ENCODE data around the gene PLIN5. TPM values are rescaled to one million over a fixed set of nuclear protein-coding genes. Genes with fewer than 3 reads are reported as not detected.

PLIN5 gene
- total and polyA plus RNA-seq, 2 of the 8 experiments (the other 6 are each of a cell fraction or from before 2014, with no cell fraction given): 2.0 to 2.5 TPM

- H4K8ac ChIP-seq (ENCODE audit: extremely low read depth, insufficient read depth, low read length): no peak overlapping the region
- no peaks in the 10 kb centered on the region for H3K79me2 ChIP-seq (ENCODE audit: control insufficient read depth in 1 of 2, insufficient read depth in 2 of 2, low read length in 2 of 2)
- no peak overlapping the region for H3K4me2 ChIP-seq (ENCODE audit: insufficient read depth in 1 of 2, low read depth in 2 of 2, low read length in 2 of 2)
- DNase-seq (ENCODE audit: low read depth in 1 of 2, low spot score in 2 of 2) (no peak), FAIRE-seq (no peak)
- H2BK120ac ChIP-seq (replicated peaks; ENCODE audit: low read depth, low read length): no peak overlapping the region
- H3K23me2 ChIP-seq (ENCODE audit: low read depth, low read length): no peaks in the 10 kb centered on the region
- H2AK5ac ChIP-seq (ENCODE audit: low read depth, low read length): no peak overlapping the region
- no peak overlapping the region for H2BK5ac ChIP-seq (ENCODE audit: low read depth, low read length)
- H2BK20ac ChIP-seq (ENCODE audit: low read length): no peak overlapping the region
- H3K4ac ChIP-seq (replicated peaks; ENCODE audit: insufficient read length, low read depth, low read length): no peak overlapping the region
- H4K91ac ChIP-seq (replicated peaks; ENCODE audit: insufficient read length, low read length): no peak overlapping the region
- H4K5ac ChIP-seq (ENCODE audit: insufficient read length, low read depth, low read length): no peak overlapping the region
- H3K14ac ChIP-seq (ENCODE audit: insufficient read length): no peak overlapping the region
- no peak overlapping the region for H2BK12ac ChIP-seq (ENCODE audit: low read depth, low read length)
- no peaks in the 10 kb centered on the region for H3K9me3 ChIP-seq (ENCODE audit: insufficient read depth in 2 of 2, low read depth in 1 of 2, low read length in 1 of 2)
- H4K20me1 ChIP-seq (replicated peaks in 1 of 2; ENCODE audit: control insufficient read depth in 1 of 2, insufficient read depth in 2 of 2, low read length in 2 of 2): peaks cover 4 to 16% of the 10 kb centered on the region in 2 experiments
- no peak overlapping the region for H2AFZ ChIP-seq (ENCODE audit: low read length)
- H3K27ac ChIP-seq (ENCODE audit: low read depth, low read length): no peak overlapping the region
- H3K23ac ChIP-seq (ENCODE audit: insufficient read length): no peak overlapping the region
- CTCF ChIA-PET (ENCODE audit: partially characterized antibody): interaction anchor here (0.8 kb wide), 1 partner anchor 217 kb away, joined by 4 read pairs; no protein-coding TSS in a partner anchor
- H3K56ac ChIP-seq (replicated peaks; ENCODE audit: insufficient read length, low read depth, low read length): no peak overlapping the region
- 95% methylated on average over 19 of the region's 19 CpGs; no CpG with 5 or more reads in 1 of the 2 experiments for WGBS, 2 experiments (ENCODE audit: extremely low coverage in 1 of 2, insufficient coverage in 1 of 2, insufficient read length in 1 of 2, insufficient replicate concordance in 2 of 2, low coverage in 1 of 2, low lambda C conversion rate in 2 of 2, missing lambda C conversion rate in 1 of 2)
- POLR2A ChIA-PET (ENCODE audit: partially characterized antibody): interaction anchor here (1.1 to 1.8 kb wide), 3 partner anchors 9 to 19 kb away, joined by 3 to 8 read pairs (median 6); no protein-coding TSS in a partner anchor
- no peaks in the 10 kb centered on the region for H3K27me3 ChIP-seq (replicated peaks in 1 of 4; ENCODE audit: control insufficient read depth in 3 of 4, extremely low read depth in 1 of 4, insufficient read depth in 3 of 4, low read length in 3 of 4)
- H2BK15ac ChIP-seq (ENCODE audit: low read length): no peak overlapping the region
- no peaks in the 10 kb centered on the region for H3K4me1 ChIP-seq (replicated peaks in 1 of 4; ENCODE audit: control insufficient read depth in 3 of 4, insufficient read depth in 4 of 4, low read length in 3 of 4)
- H3K79me1 ChIP-seq (ENCODE audit: low read depth, low read length): peaks cover 4% of the 10 kb centered on the region
- H3K36me3 ChIP-seq (ENCODE audit: control insufficient read depth in 2 of 4, insufficient read depth in 4 of 4, low read length in 3 of 4): peaks cover 2 to 26% (median 7%) of the 10 kb centered on the region in 4 experiments; a peak in 7 of 8 replicates
- TF ChIP-seq NANOG (IDR thresholded peaks at IDR 0.05; ENCODE audit: insufficient read depth, low read depth, low read length, poor library complexity, severe bottlenecking) (no peak), SIN3A (conservative IDR thresholded peaks at IDR 0.05 in 1 of 2, IDR thresholded peaks at IDR 0.05 in 1 of 2; ENCODE audit: low read depth in 1 of 2, low read length in 2 of 2) (no peak), SUZ12 (IDR thresholded peaks at IDR 0.05; ENCODE audit: low read length) (no peak), RXRA (IDR thresholded peaks at IDR 0.05; ENCODE audit: insufficient read depth, low read depth, low read length) (no peak), CBX8 (IDR thresholded peaks at IDR 0.05; ENCODE audit: borderline replicate concordance, low read depth, low read length) (no peak), GABPA (IDR thresholded peaks at IDR 0.05; ENCODE audit: borderline replicate concordance, insufficient read depth, low read length) (no peak), RAD21 (IDR thresholded peaks at IDR 0.05 in 1 of 2, conservative IDR thresholded peaks at IDR 0.05 in 1 of 2; ENCODE audit: low read depth in 2 of 2, low read length in 2 of 2) (no peak), CHD2 (IDR thresholded peaks at IDR 0.05; ENCODE audit: low read length) (no peak)
- H3K4me3 ChIP-seq (ENCODE audit: extremely low read depth in 1 of 4, insufficient read depth in 2 of 4, low read depth in 3 of 4, low read length in 4 of 4): no peak overlapping the region
- H3K18ac ChIP-seq (ENCODE audit: extremely low read depth, low read length): no peak overlapping the region
- H3K9ac ChIP-seq (replicated peaks in 1 of 4; ENCODE audit: extremely low read depth in 1 of 4, low read depth in 3 of 4, low read length in 3 of 4): no peak overlapping the region
These were observed 51.6 kb downstream of the PLIN5 start for GRCh38 chr19:4483385-4483784.
